Neuronal stem cell (in vitro differentiated cells): Measurements from ENCODE around the gene ATP6V0D1.

Experiments used
- DNase-seq: peaks from one replicate; pipeline ENCODE4 v3.0.0-alpha.2; 2013; ENCODE audit warnings: low spot score
- H2AFZ ChIP-seq: one replicate; pipeline ENCODE4 v1.6.1; 2013; ENCODE audit warnings: mild to moderate bottlenecking, low read length, inconsistent platforms
- H2AK5ac ChIP-seq: 2 replicates; pipeline ENCODE4 v1.6.1; 2013; ENCODE audit warnings: low read depth, mild to moderate bottlenecking, inconsistent platforms, low read length, moderate library complexity, mixed read lengths
- H2BK120ac ChIP-seq: 2 replicates; pipeline ENCODE4 v1.6.1; 2013; ENCODE audit warnings: low read depth, mild to moderate bottlenecking, inconsistent platforms, low read length, moderate library complexity, mixed read lengths
- H2BK12ac ChIP-seq: one replicate; pipeline ENCODE4 v1.6.1; 2013; ENCODE audit warnings: low read length, inconsistent platforms
- H2BK15ac ChIP-seq: 2 replicates; pipeline ENCODE4 v1.6.1; 2013; ENCODE audit warnings: mild to moderate bottlenecking, low read length, inconsistent platforms, mixed read lengths
- H2BK5ac ChIP-seq: one replicate; pipeline ENCODE4 v1.6.1; 2013; ENCODE audit warnings: inconsistent platforms, mild to moderate bottlenecking, low read length, moderate library complexity
- H3K14ac ChIP-seq: one replicate; pipeline ENCODE4 v1.6.1; 2013; ENCODE audit warnings: low read length, inconsistent platforms
- H3K18ac ChIP-seq: 2 replicates; pipeline ENCODE4 v1.6.1; 2013; ENCODE audit warnings: low read length, inconsistent platforms
- H3K23ac ChIP-seq: 2 replicates; pipeline ENCODE4 v1.6.1; 2013; ENCODE audit warnings: low read depth, mild to moderate bottlenecking, mixed read lengths, low read length, inconsistent platforms; ENCODE audit not compliant: poor library complexity
- H3K27ac ChIP-seq: replicated peaks from 3 replicates; pipeline ENCODE4 v1.5.1; 2013; ENCODE audit warnings: low read length, inconsistent platforms
- H3K27me3 ChIP-seq, 3 experiments: 2 replicates each; pipeline ENCODE4 v1.6.1; 2013; ENCODE audit warnings: low read length in 3 of 3, mild to moderate bottlenecking in 2 of 3, inconsistent platforms in 1 of 3, low read depth in 1 of 3, mixed read lengths in 1 of 3, moderate library complexity in 1 of 3; ENCODE audit not compliant: control insufficient read depth in 3 of 3, insufficient read depth in 3 of 3
- H3K36me3 ChIP-seq, 2 donors: replicated peaks in 1 of 2; 2 replicates each; pipeline ENCODE4 v1.6.1; 2013; ENCODE audit warnings: low read length in 2 of 2; ENCODE audit not compliant: control insufficient read depth in 2 of 2, insufficient read depth in 2 of 2
- H3K4ac ChIP-seq: 2 replicates; pipeline ENCODE4 v1.6.1; 2013; ENCODE audit warnings: inconsistent platforms, mild to moderate bottlenecking, low read length, moderate library complexity
- H3K4me1 ChIP-seq, 2 donors: 1 replicate in 1 of 2; 2 replicates in 1 of 2; pipeline ENCODE4 v1.6.1; 2013; ENCODE audit warnings: low read length in 2 of 2, low read depth in 1 of 2; ENCODE audit not compliant: control insufficient read depth in 2 of 2, insufficient read depth in 1 of 2
- H3K4me2 ChIP-seq: one replicate; pipeline ENCODE4 v1.6.1; 2013; ENCODE audit warnings: mild to moderate bottlenecking, low read length, inconsistent platforms; ENCODE audit not compliant: insufficient read depth, poor library complexity, severe bottlenecking
- H3K4me3 ChIP-seq, 2 donors: 2 replicates each; pipeline ENCODE4 v1.5.1; 2013; ENCODE audit warnings: low read length in 2 of 2, mild to moderate bottlenecking in 2 of 2, inconsistent platforms in 1 of 2, moderate library complexity in 1 of 2
- H3K79me1 ChIP-seq: one replicate; pipeline ENCODE4 v1.6.1; 2013; ENCODE audit warnings: low read depth, mild to moderate bottlenecking, inconsistent platforms, low read length, moderate library complexity
- H3K9ac ChIP-seq: one replicate; pipeline ENCODE4 v1.6.1; 2013; ENCODE audit warnings: mild to moderate bottlenecking, low read depth, low read length, inconsistent platforms; ENCODE audit not compliant: poor library complexity
- H3K9me3 ChIP-seq, 2 donors: replicated peaks in 1 of 2; 2 replicates each; pipeline versions ENCODE3 to v1.6.1; 2013; ENCODE audit warnings: low read length in 2 of 2, mild to moderate bottlenecking in 2 of 2, inconsistent platforms in 1 of 2, low read depth in 1 of 2, mixed read lengths in 1 of 2, moderate library complexity in 1 of 2; ENCODE audit not compliant: control insufficient read depth in 2 of 2, insufficient read depth in 1 of 2
- H4K8ac ChIP-seq: one replicate; pipeline ENCODE4 v1.6.1; 2013; ENCODE audit warnings: low read depth, mild to moderate bottlenecking, inconsistent platforms, low read length, moderate library complexity
- H4K91ac ChIP-seq: one replicate; pipeline ENCODE4 v1.6.1; 2013; ENCODE audit warnings: low read length, low read depth, mild to moderate bottlenecking, inconsistent platforms; ENCODE audit not compliant: poor library complexity
- WGBS, 2 donors: extraction: QIAGEN DNeasy Blood & Tissue Kit; methylation state at CpG; one replicate each; pipeline ENCODE4 v1.1.7; 2013; ENCODE audit warnings: missing lambda C conversion rate in 2 of 2, mixed read lengths in 1 of 2; ENCODE audit not compliant: insufficient read length in 2 of 2, insufficient replicate concordance in 1 of 2; ENCODE audit errors: extremely low coverage in 2 of 2; 5-methylcytosine and 5-hydroxymethylcytosine counted together

ATP6V0D1 gene

GRCh38 chr16:67517661-67518423 lies 36.9 kb upstream of the ATP6V0D1 start:
- Histone ChIP-seq H3K36me3 (no peaks in the 10 kb centered on the region), H3K4ac (no peak overlapping the region), H2BK5ac (no peak overlapping the region), H3K79me1 (no peaks in the 10 kb centered on the region), H3K9me3 (no peaks in the 10 kb centered on the region), H2BK12ac (no peak overlapping the region), H3K27ac (no peak overlapping the region), H2AFZ (no peak overlapping the region), H3K23ac (peak overlapping the region; percentile 4), H3K9ac (no peak overlapping the region), H4K91ac (no peak overlapping the region), H3K4me2 (no peak overlapping the region), H2BK120ac (no peak overlapping the region), H3K4me3 (no peak overlapping the region), H3K18ac (no peak overlapping the region), H2BK15ac (no peak overlapping the region), H3K4me1 (no peaks in the 10 kb centered on the region), H4K8ac (no peak overlapping the region), H2AK5ac (peak overlapping the region; percentile 81), H3K27me3 (peaks cover 0 to 3% (median 3%) of the 10 kb centered on the region in 3 experiments), H3K14ac (no peak overlapping the region)
- no CpG with 5 or more reads among the region's 11 CpGs for WGBS, 2 donors
- no peak for DNase-seq

- no peak overlapping the region for H4K8ac ChIP-seq
- H3K36me3 ChIP-seq: no peaks in the 10 kb centered on the region
- H2AK5ac ChIP-seq: no peak overlapping the region
- H3K9ac ChIP-seq: no peak overlapping the region
- no peak overlapping the region for H2AFZ ChIP-seq
- H2BK15ac ChIP-seq: no peak overlapping the region
- no peak overlapping the region for H2BK120ac ChIP-seq
- no peak overlapping the region for H4K91ac ChIP-seq
- H3K4me1 ChIP-seq: no peaks in the 10 kb centered on the region
- no peak overlapping the region for H2BK5ac ChIP-seq
- H3K27me3 ChIP-seq: peaks cover 0 to 3% (median 0%) of the 10 kb centered on the region in 3 experiments
- H3K14ac ChIP-seq: no peak overlapping the region
- no peak overlapping the region for H3K4ac ChIP-seq
- no peaks in the 10 kb centered on the region for H3K79me1 ChIP-seq
- H2BK12ac ChIP-seq: no peak overlapping the region
- no CpG with 5 or more reads among the region's 3 CpGs for WGBS, 2 donors
- no peaks in the 10 kb centered on the region for H3K9me3 ChIP-seq
- H3K18ac ChIP-seq: no peak overlapping the region
- H3K27ac ChIP-seq: no peak overlapping the region
- no peak overlapping the region for H3K23ac ChIP-seq
- H3K4me3 ChIP-seq: no peak overlapping the region
- H3K4me2 ChIP-seq: no peak overlapping the region
- DNase-seq: no peak
Observed at GRCh38 chr16:67517155-67517445, 36.1 kb upstream of the ATP6V0D1 start.

- H2BK120ac ChIP-seq: no peak overlapping the region
- DNase-seq: no peak
- H3K4me1 ChIP-seq: no peaks in the 10 kb centered on the region
- no peaks in the 10 kb centered on the region for H3K36me3 ChIP-seq
- no peak overlapping the region for H3K9ac ChIP-seq
- H2BK15ac ChIP-seq: no peak overlapping the region
- no peaks in the 10 kb centered on the region for H3K79me1 ChIP-seq
- no peak overlapping the region for H2BK5ac ChIP-seq
- peak overlapping the region; percentile 37 for H2AFZ ChIP-seq
- WGBS, 2 donors: no CpG with 5 or more reads among the region's 12 CpGs
- H2AK5ac ChIP-seq: no peak overlapping the region
- no peak overlapping the region for H3K14ac ChIP-seq
- H3K27ac ChIP-seq: no peak overlapping the region
- H3K4me2 ChIP-seq: no peak overlapping the region
- H3K4me3 ChIP-seq: no peak overlapping the region
- H3K4ac ChIP-seq: no peak overlapping the region
- H4K8ac ChIP-seq: no peak overlapping the region
- no peaks in the 10 kb centered on the region for H3K9me3 ChIP-seq
- no peak overlapping the region for H3K23ac ChIP-seq
- no peak overlapping the region for H2BK12ac ChIP-seq
- H3K27me3 ChIP-seq: peaks cover 0 to 3% (median 0%) of the 10 kb centered on the region in 3 experiments
- H4K91ac ChIP-seq: no peak overlapping the region
- H3K18ac ChIP-seq: no peak overlapping the region
Observed at GRCh38 chr16:67516296-67517154, 35.6 kb upstream of the ATP6V0D1 start.

GRCh38 chr16:67514382-67514828 lies 33.4 kb upstream of the ATP6V0D1 start:
- H3K18ac ChIP-seq: no peak overlapping the region
- peaks cover 0 to 2% (median 0%) of the 10 kb centered on the region in 3 experiments for H3K27me3 ChIP-seq
- no peak overlapping the region for H2AFZ ChIP-seq
- no peak overlapping the region for H3K14ac ChIP-seq
- no peaks in the 10 kb centered on the region for H3K9me3 ChIP-seq
- no peak overlapping the region for H3K23ac ChIP-seq
- H2BK12ac ChIP-seq: no peak overlapping the region
- no peak overlapping the region for H4K91ac ChIP-seq
- no peak overlapping the region for H3K4ac ChIP-seq
- no peak overlapping the region for H3K9ac ChIP-seq
- no peak overlapping the region for H3K27ac ChIP-seq
- no peak overlapping the region for H4K8ac ChIP-seq
- H3K36me3 ChIP-seq: no peaks in the 10 kb centered on the region
- no peak overlapping the region for H2BK15ac ChIP-seq
- WGBS, 2 donors: no CpG with 5 or more reads among the region's 8 CpGs
- H3K4me1 ChIP-seq: no peaks in the 10 kb centered on the region
- H2BK120ac ChIP-seq: no peak overlapping the region
- DNase-seq: peak; percentile 65
- no peaks in the 10 kb centered on the region for H3K79me1 ChIP-seq
- H2AK5ac ChIP-seq: no peak overlapping the region
- no peak overlapping the region for H2BK5ac ChIP-seq
- no peak overlapping the region for H3K4me2 ChIP-seq
- H3K4me3 ChIP-seq: no peak overlapping the region
